Measurements from ENCODE around the gene MAPK10.

The MAPK10 gene

GRCh38 chr4:86034616-86035015 lies 325.2 kb downstream of the MAPK10 start (continued):
- no peak for TF ChIP-seq ZNF26 (tag by site-specific recombination; IDR thresholded peaks at IDR 0.05)
- no peak for TF ChIP-seq ZNF645 (tag by site-specific recombination; IDR thresholded peaks at IDR 0.05)
- TF ChIP-seq ZNF561 (tag by site-specific recombination; IDR thresholded peaks at IDR 0.05; ENCODE audit: borderline replicate concordance), result no peak
- no peak for TF ChIP-seq ZNF555 (tag by site-specific recombination; conservative IDR thresholded peaks at IDR 0.05)
- no peak for TF ChIP-seq ZSCAN4 (tag by site-specific recombination; IDR thresholded peaks at IDR 0.05)
- no peak for TF ChIP-seq ZNF391 (tag by site-specific recombination; IDR thresholded peaks at IDR 0.05; ENCODE audit: borderline replicate concordance, low read depth)
- TF ChIP-seq ZNF148 (tag by site-specific recombination; IDR thresholded peaks at IDR 0.05; ENCODE audit: borderline replicate concordance), result no peak
- TF ChIP-seq ZNF433 (tag by site-specific recombination; IDR thresholded peaks at IDR 0.05; ENCODE audit: low read depth), result no peak
- TF ChIP-seq ZNF398 (tag by site-specific recombination; IDR thresholded peaks at IDR 0.05), result no peak
- TF ChIP-seq TCF7L2 (IDR thresholded peaks at IDR 0.05; ENCODE audit: borderline replicate concordance, low read depth, low read length), result no peak
- TF ChIP-seq ZNF155 (tag by site-specific recombination; IDR thresholded peaks at IDR 0.05), result no peak
- no peak for TF ChIP-seq ZBTB17 (tag by site-specific recombination; IDR thresholded peaks at IDR 0.05)

GRCh38 chr4:86033171-86033570 lies 326.7 kb downstream of the MAPK10 start:
- CTCF ChIA-PET, result interaction anchor here (0.9 to 1.1 kb wide), 2 partner anchors 11 to 237 kb away, joined by 3 to 4 read pairs; no protein-coding TSS in a partner anchor
- POLR2A ChIA-PET, result no interaction called here
- no peaks in the 10 kb centered on the region for H3K4me1 ChIP-seq (ENCODE audit: control insufficient read depth, insufficient read depth, low read length)
- H3K9me3 ChIP-seq (ENCODE audit: control insufficient read depth, insufficient read depth, low read depth, low read length), result no peaks in the 10 kb centered on the region
- no peak overlapping the region for H3K27ac ChIP-seq (ENCODE audit: extremely low read depth, low read depth, low read length)
- H3K4me3 ChIP-seq (ENCODE audit: low read depth, low read length), result no peak overlapping the region
- H3K36me3 ChIP-seq (ENCODE audit: control insufficient read depth in 2 of 2, insufficient read depth in 1 of 2, low read length in 2 of 2), result no peaks in the 10 kb centered on the region
- TF ChIP-seq ZNF266 (tag by site-specific recombination; IDR thresholded peaks at IDR 0.05; ENCODE audit: low read depth) (no peak), KLF9 (tag by site-specific recombination; IDR thresholded peaks at IDR 0.05; ENCODE audit: low read depth) (no peak), ZNF175 (tag by site-specific recombination; IDR thresholded peaks at IDR 0.05) (no peak), YY1 (tag by site-specific recombination; IDR thresholded peaks at IDR 0.05) (no peak), ZNF16 (tag by site-specific recombination; IDR thresholded peaks at IDR 0.05; ENCODE audit: low read depth) (no peak), ZNF274 (IDR thresholded peaks at IDR 0.05; ENCODE audit: low read length) (no peak), ZNF274 (tag by site-specific recombination; IDR thresholded peaks at IDR 0.05; ENCODE audit: borderline replicate concordance) (no peak), ZNF585B (tag by site-specific recombination; IDR thresholded peaks at IDR 0.05) (no peak), ZNF701 (tag by site-specific recombination; IDR thresholded peaks at IDR 0.05) (no peak), ZBTB44 (tag by site-specific recombination; IDR thresholded peaks at IDR 0.05) (no peak), ZNF23 (tag by site-specific recombination; IDR thresholded peaks at IDR 0.05; ENCODE audit: borderline replicate concordance) (no peak), ZNF132 (tag by site-specific recombination; IDR thresholded peaks at IDR 0.05; ENCODE audit: borderline replicate concordance) (no peak), ZIC2 (tag by site-specific recombination; IDR thresholded peaks at IDR 0.05) (no peak), PRDM6 (tag by site-specific recombination; IDR thresholded peaks at IDR 0.05) (no peak)

Data from HEK293 (cell line).